PFSK-1 (cell line): Measurements from ENCODE around the gene INTS11.

Source experiments
- POLR2AphosphoS5 ChIP-seq: IDR thresholded peaks from 2 replicates; pipeline ENCODE4 v1.6.1; 2012; ENCODE audit warnings: low read depth, mild to moderate bottlenecking, control low read depth, low read length, moderate library complexity
- SIN3A ChIP-seq: IDR thresholded peaks from 2 replicates; pipeline ENCODE4 v1.6.1; 2012; ENCODE audit warnings: mild to moderate bottlenecking, low read length, moderate library complexity, borderline replicate concordance; ENCODE audit not compliant: insufficient read depth
- TAF1 ChIP-seq: IDR thresholded peaks from 2 replicates; pipeline ENCODE4 v1.6.1; 2012; ENCODE audit warnings: low read length, control low read depth, borderline replicate concordance; ENCODE audit not compliant: insufficient read depth

GRCh38 chr1:1285102-1285571 lies 39.3 kb downstream of the INTS11 start:
- no peak for TF ChIP-seq TAF1
- TF ChIP-seq SIN3A, result no peak
- no peak for TF ChIP-seq POLR2AphosphoS5
